ENCODE results near the gene NTM. TPM values are rescaled to one million over a fixed set of nuclear protein-coding genes. Genes with fewer than 3 reads are reported as not detected.

NTM gene
- total RNA-seq, 1 experiment from 2014 or later, result 9.9 TPM

GRCh38 chr11:132206993-132207392 is 836.6 kb downstream of the NTM start:
- no peak overlapping the region for H4K91ac ChIP-seq (ENCODE audit: insufficient read length, low read depth, low read length)
- H3K9me3 ChIP-seq (ENCODE audit: control insufficient read depth, low read depth, low read length), result peaks cover 11% of the 10 kb centered on the region
- Mint-ChIP-seq H3K27ac (no peak overlapping the region), H3K9me3 (peaks cover 12 to 20% of the 10 kb centered on the region in 2 experiments), H3K27me3 (ENCODE audit: low read depth) (no peaks in the 10 kb centered on the region), H3K4me1 (no peaks in the 10 kb centered on the region; a peak in 1 of 4 replicates), H3K36me3 (ENCODE audit: insufficient read depth in 1 of 3, low read depth in 3 of 3) (peaks cover 5 to 16% (median 13%) of the 10 kb centered on the region in 3 experiments; a peak in 6 of 7 replicates), H3K4me3 (no peak overlapping the region)
- H3K79me1 ChIP-seq (ENCODE audit: insufficient read depth, low read depth, low read length, poor library complexity, severe bottlenecking), result no peaks in the 10 kb centered on the region
- H3K79me2 ChIP-seq (ENCODE audit: insufficient read depth, low read length), result no peaks in the 10 kb centered on the region
- H2BK120ac ChIP-seq (ENCODE audit: low read depth, low read length, poor library complexity, severe bottlenecking), result no peak overlapping the region
- no peak overlapping the region for H2BK12ac ChIP-seq (ENCODE audit: insufficient read length, low read depth, low read length)
- H3K4me2 ChIP-seq (ENCODE audit: insufficient read depth, insufficient read length, low read length), result no peak overlapping the region
- no peak overlapping the region for H3K56ac ChIP-seq (ENCODE audit: insufficient read length, low read depth, low read length)
- no peak overlapping the region for H3K9ac ChIP-seq (ENCODE audit: extremely low read depth, insufficient read length, low read length)
- no peak overlapping the region for H3K27ac ChIP-seq (ENCODE audit: insufficient read length, low read depth, low read length)
- TF ChIP-seq, protein P1, sequence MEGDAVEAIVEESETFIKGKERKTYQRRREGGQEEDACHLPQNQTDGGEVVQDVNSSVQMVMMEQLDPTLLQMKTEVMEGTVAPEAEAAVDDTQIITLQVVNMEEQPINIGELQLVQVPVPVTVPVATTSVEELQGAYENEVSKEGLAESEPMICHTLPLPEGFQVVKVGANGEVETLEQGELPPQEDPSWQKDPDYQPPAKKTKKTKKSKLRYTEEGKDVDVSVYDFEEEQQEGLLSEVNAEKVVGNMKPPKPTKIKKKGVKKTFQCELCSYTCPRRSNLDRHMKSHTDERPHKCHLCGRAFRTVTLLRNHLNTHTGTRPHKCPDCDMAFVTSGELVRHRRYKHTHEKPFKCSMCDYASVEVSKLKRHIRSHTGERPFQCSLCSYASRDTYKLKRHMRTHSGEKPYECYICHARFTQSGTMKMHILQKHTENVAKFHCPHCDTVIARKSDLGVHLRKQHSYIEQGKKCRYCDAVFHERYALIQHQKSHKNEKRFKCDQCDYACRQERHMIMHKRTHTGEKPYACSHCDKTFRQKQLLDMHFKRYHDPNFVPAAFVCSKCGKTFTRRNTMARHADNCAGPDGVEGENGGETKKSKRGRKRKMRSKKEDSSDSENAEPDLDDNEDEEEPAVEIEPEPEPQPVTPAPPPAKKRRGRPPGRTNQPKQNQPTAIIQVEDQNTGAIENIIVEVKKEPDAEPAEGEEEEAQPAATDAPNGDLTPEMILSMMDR (conservative IDR thresholded peaks at IDR 0.05), result no peak
- no peak overlapping the region for H3K18ac ChIP-seq (ENCODE audit: insufficient read length, low read depth, low read length)
- H3T11ph ChIP-seq (ENCODE audit: low read length), result no peak overlapping the region
- H2BK20ac ChIP-seq (ENCODE audit: low read depth, low read length, poor library complexity, severe bottlenecking), result no peak overlapping the region
- H3K4me1 ChIP-seq (ENCODE audit: insufficient read depth, low read length), result no peaks in the 10 kb centered on the region
- H4K20me1 ChIP-seq (ENCODE audit: control insufficient read depth, insufficient read depth, insufficient read length), result no peaks in the 10 kb centered on the region
- no peak for DNase-seq
- no peak overlapping the region for H3K23ac ChIP-seq (ENCODE audit: insufficient read length, low read depth, low read length)
- no peak overlapping the region for H2AFZ ChIP-seq (ENCODE audit: low read length)
- H3K23me2 ChIP-seq (ENCODE audit: insufficient read length, low read depth, low read length, poor library complexity, severe bottlenecking), result no peaks in the 10 kb centered on the region
- H4K5ac ChIP-seq (ENCODE audit: insufficient read length, low read depth, low read length), result no peak overlapping the region
- H3K4ac ChIP-seq (ENCODE audit: low read depth, low read length), result no peak overlapping the region
- WGBS (ENCODE audit: extremely low coverage, insufficient read length, low lambda C conversion rate), result no CpG with 5 or more reads among the region's 5 CpGs
- no peak overlapping the region for H2BK15ac ChIP-seq (ENCODE audit: low read depth, low read length)
- no peak overlapping the region for H2BK5ac ChIP-seq (ENCODE audit: insufficient read length, low read length)
- H3K27me3 ChIP-seq (ENCODE audit: insufficient read depth, low read length), result no peaks in the 10 kb centered on the region
- H3K14ac ChIP-seq (ENCODE audit: insufficient read depth, low read length), result no peak overlapping the region
- H4K8ac ChIP-seq (replicated peaks; ENCODE audit: insufficient read length, low read depth, low read length), result no peak overlapping the region
- H2AK5ac ChIP-seq (ENCODE audit: insufficient read length, low read length), result no peak overlapping the region
